GM13976 (cell line): Measurements from ENCODE around the gene FNDC4.

ENCODE experiments used
- DNase-seq: peaks from one replicate; pipeline ENCODE4 v3.0.0; 2012; ENCODE audit warnings: low spot score
- in situ Hi-C: fragments of 300-500 bp; cut with MboI; formaldehyde crosslinking; loops from one replicate; pipeline ENCODE4 v1.12.0; 2022; ENCODE audit warnings: low sequenced_read_pairs, mixed read lengths, inconsistent platforms; ENCODE audit not compliant: unreplicated experiment
- TF ChIP-seq, protein P1 (sequence below): IDR thresholded peaks from 2 replicates; pipeline ENCODE4 v1.5.1; 2012; ENCODE audit warnings: borderline replicate concordance, mild to moderate bottlenecking; ENCODE audit not compliant: insufficient read depth; ENCODE audit errors: extremely low read depth, missing control alignments, control extremely low read depth

The FNDC4 gene

DNA sequence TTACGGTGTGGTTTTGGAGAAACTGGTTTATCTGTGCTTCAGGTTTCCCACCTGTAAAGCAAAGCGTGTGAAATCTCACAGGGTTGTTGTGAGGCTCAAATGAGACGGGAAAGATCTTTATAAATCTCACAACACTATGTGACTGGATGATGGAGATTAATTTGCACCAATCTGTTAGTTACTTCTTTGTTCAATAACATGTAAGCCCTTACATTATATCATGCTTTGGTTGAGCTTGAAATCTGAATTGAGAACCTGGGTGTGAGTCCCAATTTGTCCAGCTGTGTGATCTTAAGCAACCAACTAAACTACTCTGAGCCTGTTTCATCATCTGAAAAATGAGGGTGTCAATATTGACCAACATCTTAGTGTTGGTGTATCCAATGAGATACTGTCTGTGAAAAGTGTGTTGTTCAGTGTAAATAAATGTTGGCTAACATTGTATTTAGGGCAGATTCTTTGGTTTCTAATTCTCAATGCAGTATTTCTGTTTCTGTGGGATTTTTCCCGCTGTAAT is 898 bp upstream of the FNDC4 start:
- in situ Hi-C loops = no loop called here

DNA sequence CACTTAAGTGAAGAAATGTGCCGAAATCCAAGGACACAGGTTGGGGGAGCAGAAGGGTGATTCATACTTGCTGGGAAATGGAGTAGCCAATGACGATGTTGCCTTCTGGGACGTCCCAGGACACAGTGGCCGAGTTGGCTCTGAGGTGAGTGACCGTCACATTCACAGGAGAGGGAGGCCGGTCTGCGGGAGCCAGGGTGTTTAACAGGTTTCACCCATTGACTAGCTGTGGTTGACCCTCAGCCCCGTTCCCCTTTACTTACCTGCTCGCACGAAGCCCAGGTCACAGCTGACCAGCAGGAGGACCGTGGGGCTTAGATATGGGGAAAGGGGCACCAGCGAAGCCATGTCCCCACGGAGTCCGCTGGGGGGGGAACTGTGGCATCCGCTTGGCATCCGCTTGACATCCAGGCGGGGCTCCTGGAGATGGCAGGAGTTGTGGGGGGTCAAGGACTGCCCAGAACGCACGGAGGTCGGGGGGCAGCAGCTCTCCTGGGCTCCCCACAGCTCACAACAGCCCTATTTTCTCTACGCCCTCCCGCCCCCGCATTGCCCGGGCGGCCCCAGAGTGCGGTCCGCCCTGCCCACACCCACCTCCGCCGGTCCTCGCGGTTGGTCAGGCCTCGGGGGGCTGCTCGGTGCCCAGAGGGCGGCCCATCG is 586 bp downstream of the FNDC4 start:
- peak; percentile 34 for DNase-seq
- TF ChIP-seq, protein P1, sequence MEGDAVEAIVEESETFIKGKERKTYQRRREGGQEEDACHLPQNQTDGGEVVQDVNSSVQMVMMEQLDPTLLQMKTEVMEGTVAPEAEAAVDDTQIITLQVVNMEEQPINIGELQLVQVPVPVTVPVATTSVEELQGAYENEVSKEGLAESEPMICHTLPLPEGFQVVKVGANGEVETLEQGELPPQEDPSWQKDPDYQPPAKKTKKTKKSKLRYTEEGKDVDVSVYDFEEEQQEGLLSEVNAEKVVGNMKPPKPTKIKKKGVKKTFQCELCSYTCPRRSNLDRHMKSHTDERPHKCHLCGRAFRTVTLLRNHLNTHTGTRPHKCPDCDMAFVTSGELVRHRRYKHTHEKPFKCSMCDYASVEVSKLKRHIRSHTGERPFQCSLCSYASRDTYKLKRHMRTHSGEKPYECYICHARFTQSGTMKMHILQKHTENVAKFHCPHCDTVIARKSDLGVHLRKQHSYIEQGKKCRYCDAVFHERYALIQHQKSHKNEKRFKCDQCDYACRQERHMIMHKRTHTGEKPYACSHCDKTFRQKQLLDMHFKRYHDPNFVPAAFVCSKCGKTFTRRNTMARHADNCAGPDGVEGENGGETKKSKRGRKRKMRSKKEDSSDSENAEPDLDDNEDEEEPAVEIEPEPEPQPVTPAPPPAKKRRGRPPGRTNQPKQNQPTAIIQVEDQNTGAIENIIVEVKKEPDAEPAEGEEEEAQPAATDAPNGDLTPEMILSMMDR = no peak
- in situ Hi-C loops = no loop called here

More for the DNA sequence above, 898 bp upstream of the FNDC4 start:
- TF ChIP-seq, protein P1 = no peak
- no peak for DNase-seq

DNA sequence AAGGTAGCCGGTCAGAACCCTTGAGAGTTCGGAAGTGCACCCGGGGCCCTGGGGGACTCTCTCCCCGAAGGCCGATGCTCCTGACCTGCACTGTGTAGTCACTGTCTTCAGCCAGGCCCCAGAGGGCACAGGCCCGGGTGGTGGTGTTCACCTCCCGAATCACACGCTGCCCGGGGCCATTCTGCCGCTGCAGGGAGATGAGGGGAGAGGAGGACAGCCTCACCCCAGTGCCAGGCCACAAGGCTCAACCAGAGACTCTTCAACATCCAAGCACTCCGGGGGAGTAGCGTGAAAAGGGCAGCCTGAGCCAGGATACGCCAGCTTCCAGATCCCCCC is 1.1 kb downstream of the FNDC4 start:
- in situ Hi-C loops = no loop called here
- DNase-seq = no peak
- TF ChIP-seq, protein P1 = no peak

DNA sequence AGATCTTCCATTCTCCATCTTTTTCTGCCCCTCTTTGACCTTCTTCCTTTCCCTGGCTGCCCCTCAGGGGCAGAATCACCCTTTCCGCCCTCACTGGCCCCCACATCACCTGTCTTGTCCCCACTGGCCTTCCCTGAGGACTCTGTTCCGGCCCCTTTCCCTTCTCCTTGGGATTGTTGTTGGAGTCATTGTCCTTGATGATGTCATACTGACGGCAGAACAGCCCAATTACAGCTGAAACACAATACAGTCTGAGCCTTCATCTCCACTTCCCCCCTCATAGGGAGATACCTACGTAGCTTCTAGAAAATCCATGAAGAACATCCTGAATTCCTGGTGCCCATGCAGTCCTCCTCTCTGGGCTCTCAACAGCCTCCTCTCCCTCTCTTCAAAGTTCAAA is 2.4 kb downstream of the FNDC4 start:
- DNase-seq = no peak
- in situ Hi-C loops = no loop called here
- TF ChIP-seq, protein P1 = no peak

DNA sequence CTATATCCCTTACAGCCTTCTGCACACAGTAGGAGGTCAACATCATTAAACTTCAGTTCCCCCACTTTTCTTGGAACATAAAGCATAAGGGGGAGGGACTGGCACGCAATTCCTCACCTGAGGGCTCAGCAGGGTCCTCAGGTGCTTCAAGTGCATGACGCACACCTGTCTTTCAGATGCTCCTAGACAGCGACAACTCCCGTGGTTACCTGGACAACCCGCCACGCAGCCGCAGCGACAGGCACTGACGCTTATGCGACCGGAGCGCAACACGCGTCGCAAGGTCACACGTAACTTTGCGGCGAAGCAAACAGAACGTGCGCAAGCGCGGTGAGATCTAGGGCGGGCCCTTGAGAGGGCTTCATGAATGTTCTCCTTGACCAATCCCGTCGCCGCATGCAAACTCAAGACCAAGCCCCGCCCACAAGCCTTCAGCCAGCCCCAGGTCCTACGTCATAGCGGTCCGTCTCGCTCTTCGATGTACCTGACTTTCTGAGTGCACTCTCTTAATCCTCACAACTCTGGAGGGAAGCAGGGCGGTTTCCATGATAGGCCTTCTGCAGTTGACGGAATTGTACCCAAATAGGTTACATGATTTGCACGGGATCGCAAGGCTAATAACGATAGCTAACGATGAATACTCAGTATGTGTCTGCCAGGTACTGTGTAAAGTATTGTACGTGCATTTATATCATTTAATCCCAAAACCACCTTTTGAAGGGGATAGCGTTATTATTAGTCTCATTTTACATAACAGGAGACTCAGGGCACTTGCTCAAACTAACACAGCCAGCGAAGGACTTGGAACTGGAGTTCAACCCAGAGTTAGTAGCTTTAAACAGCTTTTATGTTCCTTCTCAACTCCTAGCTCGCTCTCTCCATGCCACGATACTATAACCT is 5.3 kb downstream of the FNDC4 start, which contains the start of gene IFT172:
Gene IFT172 (minus strand): TSS at position 246 of the 900 bp plus-strand sequence. CDS start 90 bp downstream, at position 156.
- DNase-seq = peak; percentile 95
- TF ChIP-seq, protein P1 = no peak
- in situ Hi-C loops = no loop called here

DNA sequence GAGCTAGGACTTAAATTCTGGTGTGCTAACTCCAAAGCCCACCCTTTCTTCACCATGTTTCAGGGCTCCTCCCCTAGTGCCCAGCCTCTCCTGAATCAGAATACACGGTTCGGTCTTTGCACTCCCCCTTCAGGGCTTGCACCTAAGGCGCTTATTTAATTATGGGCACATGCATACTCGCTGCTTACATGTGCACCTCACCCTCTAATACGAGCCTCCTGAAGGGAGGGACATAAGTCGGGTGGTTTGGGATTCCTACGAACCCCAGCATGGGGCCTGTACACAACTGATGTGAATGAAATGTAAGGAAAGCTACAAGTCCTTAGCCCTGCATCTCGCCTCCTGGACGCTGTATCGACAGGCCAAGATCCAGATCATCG is 5.9 kb downstream of the FNDC4 start:
- TF ChIP-seq, protein P1 = no peak
- in situ Hi-C loops = no loop called here

More for the DNA sequence above, 5.9 kb downstream of the FNDC4 start:
- DNase-seq = no peak
